IMR-90 (cell line): ENCODE results near the gene PRKACG. TPM values are rescaled to one million over a fixed set of nuclear protein-coding genes. Genes with fewer than 3 reads are reported as not detected.

Experiments used
- ATAC-seq: fragments of 200-7000 bp; cut with Tn5 transposase; 2 replicates; pipeline ENCODE4 v1.9.1; 2020; ENCODE audit warnings: low read depth, mild to moderate bottlenecking, moderate library complexity
- BruUV-seq: library from RNA; stranded (reverse); fragments of 400-500 nt; replicated peaks from 2 replicates; lab custom pipeline; 2021; lab: Mats Ljungman, UMichigan
- CTCF ChIA-PET: fragments of 300-600 bp; formaldehyde crosslinking; extraction: SDS; loops from one replicate; lab custom pipeline; 2021; ENCODE audit warnings: antibody characterized with exemption; lab: Yijun Ruan, JAX
- POLR2A ChIA-PET: fragments of 300-600 bp; sonication (Branson Sonifier 250); formaldehyde crosslinking; loops from one replicate; lab custom pipeline; 2022; ENCODE audit warnings: antibody characterized with exemption; ENCODE audit not compliant: unreplicated experiment; lab: Charles Lee
- DNase-seq: peaks from one replicate; pipeline ENCODE4 v3.0.0; 2013
- H2AFZ ChIP-seq: replicated peaks from 2 replicates; pipeline ENCODE3; 2013; ENCODE audit warnings: low read length, mild to moderate bottlenecking; ENCODE audit not compliant: poor library complexity
- H2AK5ac ChIP-seq: 2 replicates; pipeline ENCODE4 v1.6.1; 2013; ENCODE audit warnings: low read depth, low read length, inconsistent platforms
- H2AK9ac ChIP-seq: replicated peaks from 2 replicates; pipeline ENCODE3; 2013; ENCODE audit warnings: mild to moderate bottlenecking, low read depth, low read length, moderate library complexity; ENCODE audit not compliant: poor library complexity
- H2BK120ac ChIP-seq: 2 replicates; pipeline ENCODE4 v1.6.1; 2013; ENCODE audit warnings: low read depth, low read length, inconsistent platforms
- H2BK15ac ChIP-seq: 3 replicates; pipeline ENCODE4 v1.6.1; 2013; ENCODE audit warnings: low read depth, low read length, inconsistent platforms
- H2BK20ac ChIP-seq: 2 replicates; pipeline ENCODE4 v1.6.1; 2013; ENCODE audit warnings: low read depth, mild to moderate bottlenecking, inconsistent platforms, low read length, moderate library complexity
- H2BK5ac ChIP-seq: 2 replicates; pipeline ENCODE4 v1.6.1; 2013; ENCODE audit warnings: mild to moderate bottlenecking, low read depth, low read length, inconsistent platforms; ENCODE audit not compliant: poor library complexity, severe bottlenecking
- H3K14ac ChIP-seq: replicated peaks from 2 replicates; pipeline ENCODE4 v1.6.1; 2013; ENCODE audit warnings: low read depth, low read length, inconsistent platforms
- H3K18ac ChIP-seq: 2 replicates; pipeline ENCODE4 v1.6.1; 2013; ENCODE audit warnings: low read depth, low read length, control low read depth
- H3K23ac ChIP-seq: 2 replicates; pipeline ENCODE4 v1.6.1; 2013; ENCODE audit warnings: low read depth, low read length, inconsistent platforms
- H3K27ac ChIP-seq: 2 replicates; pipeline ENCODE4 v1.5.1; 2013; ENCODE audit warnings: mild to moderate bottlenecking, control low read depth, low read length; ENCODE audit not compliant: insufficient read depth
- H3K27me3 ChIP-seq: 2 replicates; pipeline ENCODE4 v1.6.1; 2013; ENCODE audit warnings: low read length; ENCODE audit not compliant: control insufficient read depth, insufficient read depth
- H3K36me3 ChIP-seq: 2 replicates; pipeline ENCODE4 v1.6.1; 2013; ENCODE audit warnings: low read length, mixed read lengths; ENCODE audit not compliant: control insufficient read depth, insufficient read depth
- H3K4ac ChIP-seq: 2 replicates; pipeline ENCODE4 v1.6.1; 2013; ENCODE audit warnings: low read depth, low read length, inconsistent platforms
- H3K4me1 ChIP-seq: 2 replicates; pipeline ENCODE4 v1.6.1; 2013; ENCODE audit warnings: low read length, mixed read lengths; ENCODE audit not compliant: control insufficient read depth, insufficient read depth
- H3K4me2 ChIP-seq: 2 replicates; pipeline ENCODE4 v1.6.1; 2013; ENCODE audit warnings: low read depth, mild to moderate bottlenecking, control low read depth, low read length, moderate library complexity
- H3K4me3 ChIP-seq: 2 replicates; pipeline ENCODE4 v1.5.1; 2013; ENCODE audit warnings: low read depth, mild to moderate bottlenecking, control low read depth, low read length, moderate library complexity; ENCODE audit not compliant: insufficient read depth
- H3K56ac ChIP-seq: 2 replicates; pipeline ENCODE4 v1.6.1; 2013; ENCODE audit warnings: low read length, inconsistent platforms; ENCODE audit not compliant: insufficient read depth; ENCODE audit errors: extremely low read depth
- H3K79me1 ChIP-seq, 2 experiments: 2 replicates each; pipeline ENCODE4 v1.6.1; 2013; ENCODE audit warnings: low read length in 2 of 2, inconsistent platforms in 1 of 2, low read depth in 1 of 2
- H3K9ac ChIP-seq: 2 replicates; pipeline ENCODE4 v1.6.1; 2013; ENCODE audit warnings: low read depth, low read length, control low read depth
- H3K9me1 ChIP-seq: 2 replicates; pipeline ENCODE4 v1.6.1; 2013; ENCODE audit warnings: low read length, inconsistent platforms; ENCODE audit not compliant: insufficient read depth
- H3K9me3 ChIP-seq: 2 replicates; pipeline ENCODE4 v1.6.1; 2013; ENCODE audit warnings: low read length; ENCODE audit not compliant: control insufficient read depth, insufficient read depth
- H4K20me1 ChIP-seq: 2 replicates; pipeline ENCODE4 v1.6.1; 2013; ENCODE audit warnings: low read length, inconsistent platforms; ENCODE audit not compliant: insufficient read depth
- H4K5ac ChIP-seq: 2 replicates; pipeline ENCODE4 v1.6.1; 2013; ENCODE audit warnings: mild to moderate bottlenecking, low read depth, low read length, control low read depth
- H4K8ac ChIP-seq, 2 experiments: 2 replicates each; pipeline ENCODE4 v1.6.1; 2013; ENCODE audit warnings: low read depth in 2 of 2, low read length in 2 of 2, control low read depth in 1 of 2, inconsistent platforms in 1 of 2
- H4K91ac ChIP-seq: 2 replicates; pipeline ENCODE4 v1.6.1; 2013; ENCODE audit warnings: low read depth, low read length, inconsistent platforms; ENCODE audit not compliant: insufficient read depth
- BHLHE40 ChIP-seq: fragments of 150-350 bp; IDR thresholded peaks from 2 replicates; pipeline ENCODE4 v1.6.1; 2016; ENCODE audit warnings: mild to moderate bottlenecking, low read depth, low read length
- CEBPB ChIP-seq: IDR thresholded peaks from 2 replicates; pipeline ENCODE4 v1.6.1; 2012; ENCODE audit warnings: low read depth, low read length, improper control_type of control experiment
- FOS ChIP-seq: fragments of 150-350 bp; IDR thresholded peaks from 2 replicates; pipeline ENCODE4 v1.6.1; 2016; ENCODE audit warnings: low read depth, low read length
- MAZ ChIP-seq: IDR thresholded peaks from 2 replicates; pipeline ENCODE4 v1.6.1; 2012; ENCODE audit warnings: low read depth, mild to moderate bottlenecking, low read length, improper control_type of control experiment, moderate library complexity, borderline replicate concordance
- MXI1 ChIP-seq: IDR thresholded peaks from 2 replicates; pipeline ENCODE4 v1.6.1; 2012; ENCODE audit warnings: low read depth, mild to moderate bottlenecking, low read length, moderate library complexity, borderline replicate concordance
- NFE2L2 ChIP-seq: fragments of 150-350 bp; IDR thresholded peaks from 2 replicates; pipeline ENCODE4 v1.6.1; 2016; ENCODE audit warnings: low read depth, mild to moderate bottlenecking, low read length
- POLR2A ChIP-seq: IDR thresholded peaks from 2 replicates; pipeline ENCODE4 v1.6.1; 2012; ENCODE audit warnings: mild to moderate bottlenecking, low read depth, low read length
- RAD21 ChIP-seq: IDR thresholded peaks from 2 replicates; pipeline ENCODE4 v1.6.1; 2012; ENCODE audit warnings: low read length, improper control_type of control experiment
- RCOR1 ChIP-seq: IDR thresholded peaks from 2 replicates; pipeline ENCODE4 v1.6.1; 2012; ENCODE audit warnings: mild to moderate bottlenecking, low read length, improper control_type of control experiment; ENCODE audit not compliant: insufficient replicate concordance
- SMC3 ChIP-seq: fragments of 150-350 bp; IDR thresholded peaks from 2 replicates; pipeline ENCODE4 v1.6.1; 2016; ENCODE audit warnings: low read depth, mild to moderate bottlenecking, antibody characterized with exemption, low read length, moderate library complexity
- USF2 ChIP-seq: fragments of 150-350 bp; IDR thresholded peaks from 2 replicates; pipeline ENCODE4 v1.6.1; 2017; ENCODE audit warnings: mild to moderate bottlenecking, antibody characterized with exemption, low read length, low read depth
- WGBS, 2 experiments: methylation state at CpG; one replicate each; pipeline versions ENCODE4 v1.1.5 to v1.1.7; 2013; ENCODE audit warnings: missing lambda C conversion rate in 2 of 2; ENCODE audit not compliant: insufficient read length in 1 of 2; ENCODE audit errors: extremely low coverage in 2 of 2; 5-methylcytosine and 5-hydroxymethylcytosine counted together
- dilution Hi-C: fragments of 300-500 bp; cut with HindIII; formaldehyde crosslinking; loops from one replicate; pipeline ENCODE4 v1.14.3; 2018; ENCODE audit warnings: low sequenced_read_pairs; ENCODE audit not compliant: unreplicated experiment
- in situ Hi-C: fragments of 300-500 bp; cut with MboI; formaldehyde crosslinking; loops from 3 replicates; pipeline ENCODE4 v1.14.3; 2019; ENCODE audit warnings: low sequenced_read_pairs, inconsistent platforms, mixed read lengths
- intact Hi-C: fragments of 100-400 bp; cut with micrococcal nuclease; formaldehyde crosslinking; loops from 2 replicates; pipeline ENCODE4 v1.10.0; 2022
- polyA plus RNA-seq, 3 experiments: library from polyadenylated mRNA; depleted of rRNA; stranded (reverse); fragments of >200 nt; gene quantifications; 2 replicates each; pipeline ENCODE4 v1.2.3, GENCODE V29; 2012; ENCODE audit warnings: low replicate concordance in 1 of 3
- total RNA-seq: library from RNA; depleted of rRNA; stranded (reverse); fragments of >200 nt; gene quantifications from 2 replicates; pipeline ENCODE4 v1.2.3, GENCODE V29; 2012
- TF ChIP-seq, protein P1 (sequence below): fragments of 150-350 bp; IDR thresholded peaks from 2 replicates; pipeline ENCODE4 v1.6.1; 2016; ENCODE audit warnings: low read depth, mild to moderate bottlenecking, low read length, moderate library complexity, borderline replicate concordance

PRKACG gene
- total and polyA plus RNA-seq, 2 of the 4 experiments (the other 2 are of a cell fraction), result not detected

GRCh38 chr9:69001921-69002320, 12.0 kb downstream of the PRKACG start:
- no peak overlapping the region for H3K14ac ChIP-seq
- no CpG with 5 or more reads among the region's 8 CpGs for WGBS, 2 experiments
- TF ChIP-seq RCOR1 (no peak), NFE2L2 (no peak), BHLHE40 (no peak), FOS (no peak), SMC3 (no peak), MAZ (no peak), CEBPB (no peak), MXI1 (no peak), RAD21 (no peak), USF2 (no peak), POLR2A (no peak)
- TF ChIP-seq, protein P1, sequence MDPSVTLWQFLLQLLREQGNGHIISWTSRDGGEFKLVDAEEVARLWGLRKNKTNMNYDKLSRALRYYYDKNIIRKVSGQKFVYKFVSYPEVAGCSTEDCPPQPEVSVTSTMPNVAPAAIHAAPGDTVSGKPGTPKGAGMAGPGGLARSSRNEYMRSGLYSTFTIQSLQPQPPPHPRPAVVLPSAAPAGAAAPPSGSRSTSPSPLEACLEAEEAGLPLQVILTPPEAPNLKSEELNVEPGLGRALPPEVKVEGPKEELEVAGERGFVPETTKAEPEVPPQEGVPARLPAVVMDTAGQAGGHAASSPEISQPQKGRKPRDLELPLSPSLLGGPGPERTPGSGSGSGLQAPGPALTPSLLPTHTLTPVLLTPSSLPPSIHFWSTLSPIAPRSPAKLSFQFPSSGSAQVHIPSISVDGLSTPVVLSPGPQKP, result no peak
- no peak overlapping the region for H3K4ac ChIP-seq
- peaks cover 11% of the 10 kb centered on the region for H3K27me3 ChIP-seq
- H2AK9ac ChIP-seq, result no peak overlapping the region
- no peak overlapping the region for H2BK120ac ChIP-seq
- no peak overlapping the region for H4K8ac ChIP-seq
- H3K4me1 ChIP-seq, result no peaks in the 10 kb centered on the region
- H3K9me3 ChIP-seq, result no peaks in the 10 kb centered on the region
- no peak overlapping the region for H2BK20ac ChIP-seq
- no peak overlapping the region for H3K56ac ChIP-seq
- BruUV-seq, result no TSS peak
- H3K4me2 ChIP-seq, result no peak overlapping the region
- no peak overlapping the region for H3K18ac ChIP-seq
- dilution Hi-C loops (no loop called here), in situ Hi-C loops (loop anchor here (10.0 kb wide), 1 partner anchor 417 kb away; no protein-coding TSS in a partner anchor), intact Hi-C loops (no loop called here)
- no peak overlapping the region for H4K91ac ChIP-seq
- H2AFZ ChIP-seq, result no peak overlapping the region
- no peak overlapping the region for H2AK5ac ChIP-seq
- no peak overlapping the region for H2BK15ac ChIP-seq
- no peaks in the 10 kb centered on the region for H4K20me1 ChIP-seq
- H3K23ac ChIP-seq, result no peak overlapping the region
- no peaks in the 10 kb centered on the region for H3K36me3 ChIP-seq
- no peak overlapping the region for H3K27ac ChIP-seq
- H2BK5ac ChIP-seq, result no peak overlapping the region
- ChIA-PET CTCF (no interaction called here), POLR2A (interaction anchor here (0.6 kb wide), 1 partner anchor 8 kb away, joined by 3 read pairs; no protein-coding TSS in a partner anchor)
- no peaks in the 10 kb centered on the region for H3K9me1 ChIP-seq
- H3K4me3 ChIP-seq, result no peak overlapping the region
- DNase-seq (no peak), ATAC-seq (no peak)
- H3K9ac ChIP-seq, result no peak overlapping the region
- no peaks in the 10 kb centered on the region for H3K79me1 ChIP-seq
- no peak overlapping the region for H4K5ac ChIP-seq
